ENCODE results near the gene NTMT1.

DNA sequence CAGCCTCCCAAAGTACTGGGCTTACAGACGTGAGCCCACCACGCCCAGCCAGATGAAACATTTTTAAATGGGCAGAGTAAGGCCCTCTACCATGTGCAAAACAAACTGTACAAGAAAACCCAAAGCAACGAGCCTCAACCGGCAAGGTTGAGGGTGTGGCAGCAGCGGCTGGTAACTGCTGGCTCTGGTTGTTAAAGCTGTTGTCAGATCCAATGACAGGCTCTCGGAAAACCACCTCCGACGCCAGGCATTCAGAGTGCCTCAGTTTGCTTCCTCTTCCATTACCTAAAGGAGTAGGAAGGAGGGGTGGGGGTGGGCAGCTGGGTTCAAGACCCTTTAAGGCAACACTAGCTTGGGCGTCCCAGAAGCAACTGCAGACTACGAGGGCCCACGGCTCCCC, 18.4 kb downstream of the NTMT1 start:
- TF ChIP-seq, protein P1, sequence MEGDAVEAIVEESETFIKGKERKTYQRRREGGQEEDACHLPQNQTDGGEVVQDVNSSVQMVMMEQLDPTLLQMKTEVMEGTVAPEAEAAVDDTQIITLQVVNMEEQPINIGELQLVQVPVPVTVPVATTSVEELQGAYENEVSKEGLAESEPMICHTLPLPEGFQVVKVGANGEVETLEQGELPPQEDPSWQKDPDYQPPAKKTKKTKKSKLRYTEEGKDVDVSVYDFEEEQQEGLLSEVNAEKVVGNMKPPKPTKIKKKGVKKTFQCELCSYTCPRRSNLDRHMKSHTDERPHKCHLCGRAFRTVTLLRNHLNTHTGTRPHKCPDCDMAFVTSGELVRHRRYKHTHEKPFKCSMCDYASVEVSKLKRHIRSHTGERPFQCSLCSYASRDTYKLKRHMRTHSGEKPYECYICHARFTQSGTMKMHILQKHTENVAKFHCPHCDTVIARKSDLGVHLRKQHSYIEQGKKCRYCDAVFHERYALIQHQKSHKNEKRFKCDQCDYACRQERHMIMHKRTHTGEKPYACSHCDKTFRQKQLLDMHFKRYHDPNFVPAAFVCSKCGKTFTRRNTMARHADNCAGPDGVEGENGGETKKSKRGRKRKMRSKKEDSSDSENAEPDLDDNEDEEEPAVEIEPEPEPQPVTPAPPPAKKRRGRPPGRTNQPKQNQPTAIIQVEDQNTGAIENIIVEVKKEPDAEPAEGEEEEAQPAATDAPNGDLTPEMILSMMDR (IDR thresholded peaks at IDR 0.05) = no peak
- TF ChIP-seq POLR2A (IDR thresholded peaks at IDR 0.05) = no peak
